ENCODE results near the gene MACROD2. TPM values are rescaled to one million over a fixed set of nuclear protein-coding genes. Genes with fewer than 3 reads are reported as not detected.

The MACROD2 gene
- total and polyA plus RNA-seq, 11 donors, result 0.54 to 5.4 (median 2.4) TPM

GRCh38 chr20:15928946-15929345 is 1933.6 kb downstream of the MACROD2 start:
- peaks cover 0 to 5% (median 0%) of the 10 kb centered on the region in 12 donors for H3K9me3 ChIP-seq
- TF ChIP-seq POLR2A (IDR thresholded peaks at IDR 0.05) (no peak), CTCF (IDR thresholded peaks at IDR 0.05) (no peak)
- no peak overlapping the region for H3K4me3 ChIP-seq
- H3K27me3 ChIP-seq, result no peaks in the 10 kb centered on the region
- H3K36me3 ChIP-seq, result no peaks in the 10 kb centered on the region
- intact Hi-C loops (cut with DNase I), result no loop called here
- H3K27ac ChIP-seq, result no peak overlapping the region
- H3K4me1 ChIP-seq, result no peaks in the 10 kb centered on the region
- DNase-seq, result no peak
- ATAC-seq, result no peak

- Histone ChIP-seq H3K4me3 (no peak overlapping the region), H3K4me1 (no peaks in the 10 kb centered on the region), H3K27me3 (no peaks in the 10 kb centered on the region), H3K36me3 (no peaks in the 10 kb centered on the region), H3K27ac (no peak overlapping the region), H3K9me3 (peaks cover 0 to 5% (median 0%) of the 10 kb centered on the region in 12 donors)
- intact Hi-C loops (cut with DNase I), result no loop called here
- DNase-seq (no peak), ATAC-seq (no peak)
- 7 to 20% (median 14%) methylated on average over 2 of the region's 2 CpGs for WGBS, 4 donors
- TF ChIP-seq CTCF (IDR thresholded peaks at IDR 0.05), result peak in 6 of 12 donors; percentile 8 to 29 (median 19)
- TF ChIP-seq POLR2A (IDR thresholded peaks at IDR 0.05), result no peak
Measured at GRCh38 chr20:15930311-15931305, 1935.3 kb downstream of the MACROD2 start.

GRCh38 chr20:15931897-15932296 is 1936.6 kb downstream of the MACROD2 start:
- no peak for ATAC-seq
- DNase-seq, result no peak
- Histone ChIP-seq H3K9me3 (peaks cover 0 to 5% (median 0%) of the 10 kb centered on the region in 12 donors), H3K27ac (no peak overlapping the region), H3K36me3 (no peaks in the 10 kb centered on the region), H3K4me1 (no peaks in the 10 kb centered on the region), H3K4me3 (no peak overlapping the region), H3K27me3 (no peaks in the 10 kb centered on the region)
- TF ChIP-seq POLR2A (IDR thresholded peaks at IDR 0.05) (no peak), CTCF (IDR thresholded peaks at IDR 0.05) (no peak)
- intact Hi-C loops (cut with DNase I), result no loop called here
- whole genome bisulfite sequencing, 4 donors, result 91 to 95% (median 94%) methylated on average over 4 of the region's 4 CpGs

- Histone ChIP-seq H3K9me3 (peaks cover 0 to 15% (median 2%) of the 10 kb centered on the region in 12 donors), H3K4me3 (no peak overlapping the region), H3K27ac (no peak overlapping the region), H3K36me3 (no peaks in the 10 kb centered on the region), H3K27me3 (no peaks in the 10 kb centered on the region), H3K4me1 (no peaks in the 10 kb centered on the region)
- DNase-seq (no peak), ATAC-seq (no peak)
- 64 to 78% (median 71%) methylated on average over 3 of the region's 3 CpGs for WGBS, 4 donors
- intact Hi-C loops (cut with DNase I), result no loop called here
- TF ChIP-seq POLR2A (IDR thresholded peaks at IDR 0.05) (no peak), CTCF (IDR thresholded peaks at IDR 0.05) (no peak)
Measured at GRCh38 chr20:15937179-15937578, 1941.9 kb downstream of the MACROD2 start.
